HEK293 (cell line): Measurements from ENCODE around the gene LMNA.

Experiments
- CTCF ChIA-PET: fragments of 350-600 bp; formaldehyde crosslinking; extraction: SDS; loops from one replicate; lab custom pipeline; 2021; ENCODE audit warnings: antibody characterized with exemption; lab: Yijun Ruan, JAX
- POLR2A ChIA-PET: fragments of 300-600 bp; formaldehyde crosslinking; extraction: SDS; loops from one replicate; lab custom pipeline; 2020; ENCODE audit warnings: antibody characterized with exemption, inconsistent platforms; lab: Yijun Ruan, JAX
- H3K27ac ChIP-seq: fragments of 200-500 bp; sonication (Bioruptor generic); 2 replicates; pipeline ENCODE4 v1.5.1; 2014; ENCODE audit warnings: low read depth, low read length, control low read depth, inconsistent platforms; ENCODE audit errors: extremely low read depth
- H3K36me3 ChIP-seq, 2 experiments: fragments of 200-500 bp in 1 of 2; sonication (Bioruptor generic) in 1 of 2; 1 replicate in 1 of 2; 2 replicates in 1 of 2; pipeline ENCODE4 v1.5.1; 2014 to 2017; ENCODE audit warnings: inconsistent platforms in 2 of 2, low read length in 2 of 2; ENCODE audit not compliant: control insufficient read depth in 2 of 2, insufficient read depth in 1 of 2
- H3K4me1 ChIP-seq: fragments of 200-500 bp; sonication (Bioruptor generic); 2 replicates; pipeline ENCODE4 v1.5.1; 2014; ENCODE audit warnings: mild to moderate bottlenecking, low read length, inconsistent platforms; ENCODE audit not compliant: control insufficient read depth, insufficient read depth
- H3K4me3 ChIP-seq: 2 replicates; pipeline ENCODE4 v1.5.1; 2011; ENCODE audit warnings: low read depth, mild to moderate bottlenecking, control low read depth, low read length, moderate library complexity
- H3K9me3 ChIP-seq: fragments of 200-500 bp; sonication (Bioruptor generic); 2 replicates; pipeline ENCODE4 v1.5.1; 2014; ENCODE audit warnings: low read depth, low read length, inconsistent platforms; ENCODE audit not compliant: control insufficient read depth, insufficient read depth
- KLF8 ChIP-seq: fragments of 450-650 bp; formaldehyde crosslinking; IDR thresholded peaks from 2 replicates; pipeline ENCODE4 v1.5.1; 2016; ENCODE audit warnings: missing biosample characterization, missing genetic modification characterization
- KLF9 ChIP-seq: fragments of 450-650 bp; formaldehyde crosslinking; IDR thresholded peaks from 2 replicates; pipeline ENCODE4 v1.5.1; 2016; ENCODE audit warnings: missing biosample characterization, missing genetic modification characterization, low read depth
- MYNN ChIP-seq: fragments of 450-650 bp; formaldehyde crosslinking; IDR thresholded peaks from 2 replicates; pipeline ENCODE4 v1.5.1; 2016; ENCODE audit warnings: missing biosample characterization, missing genetic modification characterization, borderline replicate concordance
- SP2 ChIP-seq: fragments of 450-650 bp; formaldehyde crosslinking; IDR thresholded peaks from 2 replicates; pipeline ENCODE4 v1.5.1; 2016; ENCODE audit warnings: missing biosample characterization, missing genetic modification characterization
- WT1 ChIP-seq: fragments of 450-650 bp; formaldehyde crosslinking; IDR thresholded peaks from 2 replicates; pipeline ENCODE4 v1.5.1; 2016; ENCODE audit warnings: missing biosample characterization, missing genetic modification characterization
- ZBTB17 ChIP-seq: fragments of 450-650 bp; formaldehyde crosslinking; IDR thresholded peaks from 2 replicates; pipeline ENCODE4 v1.5.1; 2016; ENCODE audit warnings: missing biosample characterization, missing genetic modification characterization
- ZIC2 ChIP-seq: fragments of 450-650 bp; formaldehyde crosslinking; IDR thresholded peaks from 2 replicates; pipeline ENCODE4 v1.5.1; 2016; ENCODE audit warnings: missing biosample characterization, missing genetic modification characterization
- ZNF10 ChIP-seq: fragments of 450-650 bp; formaldehyde crosslinking; IDR thresholded peaks from 2 replicates; pipeline ENCODE4 v1.5.1; 2017; ENCODE audit warnings: missing biosample characterization, missing genetic modification characterization
- ZNF114 ChIP-seq: fragments of 450-650 bp; formaldehyde crosslinking; IDR thresholded peaks from 2 replicates; pipeline ENCODE4 v1.5.0; 2017; ENCODE audit warnings: missing biosample characterization, missing genetic modification characterization
- ZNF169 ChIP-seq: fragments of 450-650 bp; formaldehyde crosslinking; IDR thresholded peaks from 2 replicates; pipeline ENCODE4 v1.5.1; 2016; ENCODE audit warnings: missing biosample characterization, missing genetic modification characterization
- ZNF174 ChIP-seq: fragments of 450-650 bp; formaldehyde crosslinking; IDR thresholded peaks from 2 replicates; pipeline ENCODE4 v1.5.0; 2017; ENCODE audit warnings: missing biosample characterization, mild to moderate bottlenecking, missing genetic modification characterization
- ZNF202 ChIP-seq: fragments of 450-650 bp; formaldehyde crosslinking; IDR thresholded peaks from 2 replicates; pipeline ENCODE4 v1.5.1; 2016; ENCODE audit warnings: missing biosample characterization, missing genetic modification characterization, borderline replicate concordance
- ZNF23 ChIP-seq: fragments of 450-650 bp; formaldehyde crosslinking; IDR thresholded peaks from 2 replicates; pipeline ENCODE4 v1.5.1; 2016; ENCODE audit warnings: missing biosample characterization, missing genetic modification characterization, borderline replicate concordance
- ZNF341 ChIP-seq: fragments of 450-650 bp; formaldehyde crosslinking; IDR thresholded peaks from 2 replicates; pipeline ENCODE4; 2016; ENCODE audit warnings: low read depth, missing biosample characterization, missing genetic modification characterization
- ZNF350 ChIP-seq: fragments of 450-650 bp; formaldehyde crosslinking; IDR thresholded peaks from 2 replicates; pipeline ENCODE4 v1.5.0; 2017; ENCODE audit warnings: missing biosample characterization, mild to moderate bottlenecking, missing genetic modification characterization
- ZNF423 ChIP-seq: fragments of 450-650 bp; formaldehyde crosslinking; IDR thresholded peaks from 2 replicates; pipeline ENCODE4 v1.5.1; 2016; ENCODE audit warnings: missing biosample characterization, missing genetic modification characterization
- ZNF624 ChIP-seq: fragments of 450-650 bp; formaldehyde crosslinking; IDR thresholded peaks from 2 replicates; pipeline ENCODE4 v1.5.1; 2017; ENCODE audit warnings: missing biosample characterization, missing genetic modification characterization
- ZNF664 ChIP-seq: fragments of 450-650 bp; formaldehyde crosslinking; IDR thresholded peaks from 2 replicates; pipeline ENCODE4 v1.5.1; 2016; ENCODE audit warnings: missing biosample characterization, missing genetic modification characterization
- ZNF707 ChIP-seq: fragments of 450-650 bp; formaldehyde crosslinking; IDR thresholded peaks from 2 replicates; pipeline ENCODE4 v1.5.1; 2016; ENCODE audit warnings: missing biosample characterization, missing genetic modification characterization
- ZSCAN16 ChIP-seq: fragments of 450-650 bp; formaldehyde crosslinking; IDR thresholded peaks from 2 replicates; pipeline ENCODE4 v1.5.1; 2016; ENCODE audit warnings: missing biosample characterization, missing genetic modification characterization
- TF ChIP-seq, protein P1 (sequence below): IDR thresholded peaks from 2 replicates; pipeline ENCODE4 v1.6.1; 2011; ENCODE audit warnings: mild to moderate bottlenecking, low read depth, low read length, borderline replicate concordance
- TF ChIP-seq, protein P2 (sequence below): fragments of 450-650 bp; formaldehyde crosslinking; IDR thresholded peaks from 2 replicates; pipeline ENCODE4 v1.5.1; 2016; ENCODE audit warnings: missing biosample characterization, missing genetic modification characterization
- TF ChIP-seq, protein P3 (sequence below): fragments of 450-650 bp; formaldehyde crosslinking; IDR thresholded peaks from 2 replicates; pipeline ENCODE4 v1.5.1; 2016; ENCODE audit warnings: missing biosample characterization, missing genetic modification characterization
- TF ChIP-seq, protein P4 (sequence below): fragments of 450-650 bp; formaldehyde crosslinking; optimal IDR thresholded peaks from 2 replicates; pipeline ENCODE3; 2016; ENCODE audit warnings: missing biosample characterization, mild to moderate bottlenecking, missing genetic modification characterization
- TF ChIP-seq, protein P5 (sequence below): fragments of 450-650 bp; formaldehyde crosslinking; IDR thresholded peaks from 2 replicates; pipeline ENCODE4 v1.5.1; 2016; ENCODE audit warnings: missing biosample characterization, missing genetic modification characterization

LMNA gene

DNA sequence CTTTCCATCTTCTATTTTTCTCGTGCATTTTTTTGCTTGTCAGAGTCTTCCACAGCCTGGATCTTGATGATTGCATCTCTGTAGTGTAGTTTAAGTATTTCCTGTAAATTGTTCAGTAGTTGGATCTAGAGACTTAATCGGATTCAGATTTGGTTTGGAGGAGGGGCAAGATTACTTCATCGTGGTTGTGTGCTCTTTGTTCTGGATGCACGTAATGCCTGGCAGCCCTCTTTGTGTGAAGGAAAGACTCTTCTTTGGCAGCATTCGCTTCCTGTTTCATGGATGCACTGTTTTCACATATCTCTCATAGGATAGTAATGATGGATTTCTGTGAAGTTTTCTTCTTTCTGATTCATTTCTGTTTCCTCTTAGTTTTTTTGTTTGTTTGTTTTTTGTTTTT, 53.0 kb downstream of the LMNA start:
- no peak overlapping the region for H3K27ac ChIP-seq
- TF ChIP-seq WT1 (tag by site-specific recombination) = no peak
- TF ChIP-seq, protein P1, sequence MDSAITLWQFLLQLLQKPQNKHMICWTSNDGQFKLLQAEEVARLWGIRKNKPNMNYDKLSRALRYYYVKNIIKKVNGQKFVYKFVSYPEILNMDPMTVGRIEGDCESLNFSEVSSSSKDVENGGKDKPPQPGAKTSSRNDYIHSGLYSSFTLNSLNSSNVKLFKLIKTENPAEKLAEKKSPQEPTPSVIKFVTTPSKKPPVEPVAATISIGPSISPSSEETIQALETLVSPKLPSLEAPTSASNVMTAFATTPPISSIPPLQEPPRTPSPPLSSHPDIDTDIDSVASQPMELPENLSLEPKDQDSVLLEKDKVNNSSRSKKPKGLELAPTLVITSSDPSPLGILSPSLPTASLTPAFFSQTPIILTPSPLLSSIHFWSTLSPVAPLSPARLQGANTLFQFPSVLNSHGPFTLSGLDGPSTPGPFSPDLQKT = no peak
- TF ChIP-seq, protein P2, sequence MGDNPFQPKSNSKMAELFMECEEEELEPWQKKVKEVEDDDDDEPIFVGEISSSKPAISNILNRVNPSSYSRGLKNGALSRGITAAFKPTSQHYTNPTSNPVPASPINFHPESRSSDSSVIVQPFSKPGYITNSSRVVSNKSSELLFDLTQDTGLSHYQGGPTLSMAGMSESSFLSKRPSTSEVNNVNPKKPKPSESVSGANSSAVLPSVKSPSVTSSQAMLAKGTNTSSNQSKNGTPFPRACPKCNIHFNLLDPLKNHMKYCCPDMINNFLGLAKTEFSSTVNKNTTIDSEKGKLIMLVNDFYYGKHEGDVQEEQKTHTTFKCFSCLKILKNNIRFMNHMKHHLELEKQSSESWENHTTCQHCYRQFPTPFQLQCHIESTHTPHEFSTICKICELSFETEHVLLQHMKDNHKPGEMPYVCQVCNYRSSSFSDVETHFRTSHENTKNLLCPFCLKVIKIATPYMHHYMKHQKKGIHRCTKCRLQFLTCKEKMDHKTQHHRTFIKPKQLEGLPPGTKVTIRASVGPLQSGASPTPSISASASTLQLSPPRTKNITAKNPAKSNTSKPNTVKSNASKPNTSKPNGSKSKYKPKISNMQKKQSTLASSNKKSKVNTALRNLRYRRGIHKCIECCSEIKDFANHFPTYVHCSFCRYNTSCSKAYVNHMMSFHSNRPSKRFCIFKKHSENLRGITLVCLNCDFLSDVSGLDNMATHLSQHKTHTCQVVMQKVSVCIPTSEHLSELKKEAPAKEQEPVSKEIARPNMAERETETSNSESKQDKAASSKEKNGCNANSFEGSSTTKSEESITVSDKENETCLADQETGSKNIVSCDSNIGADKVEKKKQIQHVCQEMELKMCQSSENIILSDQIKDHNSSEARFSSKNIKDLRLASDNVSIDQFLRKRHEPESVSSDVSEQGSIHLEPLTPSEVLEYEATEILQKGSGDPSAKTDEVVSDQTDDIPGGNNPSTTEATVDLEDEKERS (tag by site-specific recombination) = 0 out of 2 replicates have a peak, but pooled peaks have one; percentile 29
- no peak for TF ChIP-seq KLF8 (tag by site-specific recombination)
- ChIA-PET POLR2A (interaction anchor here (0.7 kb wide), 1 partner anchor 45 kb away, joined by 3 read pairs; the partner anchor contains the start of gene PMF1), CTCF (no interaction called here)
- H3K4me3 ChIP-seq = no peak overlapping the region
- H3K36me3 ChIP-seq = no peaks in the 10 kb centered on the region
- no peaks in the 10 kb centered on the region for H3K9me3 ChIP-seq
- no peaks in the 10 kb centered on the region for H3K4me1 ChIP-seq

DNA sequence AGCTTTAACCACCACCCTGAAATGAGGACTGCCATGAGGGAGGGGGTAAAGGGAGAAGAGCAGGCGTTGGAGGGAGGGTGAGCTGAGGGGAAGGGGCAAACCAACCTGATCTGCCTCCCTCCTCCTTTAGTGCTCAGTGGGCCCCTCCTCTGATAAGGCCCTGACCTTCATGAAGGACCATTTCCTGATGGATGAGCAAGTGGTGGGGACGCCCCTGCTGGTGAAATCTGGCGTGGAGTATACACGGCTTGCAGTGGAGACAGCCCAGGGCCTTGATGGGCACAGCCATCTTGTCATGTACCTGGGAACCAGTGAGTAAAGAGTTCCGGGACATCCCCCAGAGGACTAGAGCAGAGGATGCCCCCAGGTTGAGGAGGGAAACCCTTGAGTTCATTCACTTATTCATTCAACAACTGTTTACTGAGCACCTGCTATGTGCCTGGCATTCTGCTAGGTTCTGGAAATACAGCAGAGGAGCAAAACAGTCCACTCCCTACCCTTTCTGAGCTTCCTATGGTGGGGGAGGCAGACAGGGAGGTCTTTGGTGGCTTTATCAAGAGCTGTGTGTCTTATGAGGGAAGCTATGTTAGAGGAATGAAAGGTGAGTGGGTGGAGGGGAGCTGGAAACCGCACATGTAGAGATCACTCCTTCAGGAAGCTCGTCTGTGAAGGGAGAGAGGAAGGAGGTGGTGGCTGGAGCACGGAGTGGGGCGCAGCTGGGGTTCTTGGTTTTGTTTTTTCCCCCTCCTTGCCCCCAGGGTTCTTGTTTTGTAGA, 58.4 kb downstream of the LMNA start:
- no peak overlapping the region for H3K4me3 ChIP-seq
- H3K4me1 ChIP-seq = no peaks in the 10 kb centered on the region
- CTCF ChIA-PET = interaction anchor here (0.5 to 1.4 kb wide), 9 partner anchors 12 to 211 kb away, joined by 3 to 7 read pairs (median 3); no protein-coding TSS in a partner anchor
- no peaks in the 10 kb centered on the region for H3K36me3 ChIP-seq
- H3K27ac ChIP-seq = no peak overlapping the region
- POLR2A ChIA-PET = interaction anchor here (0.6 kb wide), 2 partner anchors 42 to 400 kb away, joined by 3 read pairs; no protein-coding TSS in a partner anchor
- TF ChIP-seq ZNF664 (tag by site-specific recombination) (peak; percentile 89), SP2 (no peak), KLF9 (tag by site-specific recombination) (no peak), ZNF423 (no peak), ZNF707 (tag by site-specific recombination) (no peak), ZNF23 (no peak), ZSCAN16 (tag by site-specific recombination) (no peak), ZNF114 (no peak), ZNF202 (tag by site-specific recombination) (no peak), MYNN (tag by site-specific recombination) (no peak), ZNF341 (tag by site-specific recombination) (peak; percentile 37; the same call in 1 of the 2 replicates), ZNF174 (tag by site-specific recombination) (no peak)
- no peaks in the 10 kb centered on the region for H3K9me3 ChIP-seq

DNA sequence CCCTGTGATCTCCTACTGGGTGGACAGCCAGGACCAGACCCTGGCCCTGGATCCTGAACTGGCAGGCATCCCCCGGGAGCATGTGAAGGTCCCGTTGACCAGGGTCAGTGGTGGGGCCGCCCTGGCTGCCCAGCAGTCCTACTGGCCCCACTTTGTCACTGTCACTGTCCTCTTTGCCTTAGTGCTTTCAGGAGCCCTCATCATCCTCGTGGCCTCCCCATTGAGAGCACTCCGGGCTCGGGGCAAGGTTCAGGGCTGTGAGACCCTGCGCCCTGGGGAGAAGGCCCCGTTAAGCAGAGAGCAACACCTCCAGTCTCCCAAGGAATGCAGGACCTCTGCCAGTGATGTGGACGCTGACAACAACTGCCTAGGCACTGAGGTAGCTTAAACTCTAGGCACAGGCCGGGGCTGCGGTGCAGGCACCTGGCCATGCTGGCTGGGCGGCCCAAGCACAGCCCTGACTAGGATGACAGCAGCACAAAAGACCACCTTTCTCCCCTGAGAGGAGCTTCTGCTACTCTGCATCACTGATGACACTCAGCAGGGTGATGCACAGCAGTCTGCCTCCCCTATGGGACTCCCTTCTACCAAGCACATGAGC, 62.2 kb downstream of the LMNA start:
- Histone ChIP-seq H3K9me3 (no peaks in the 10 kb centered on the region), H3K4me1 (no peaks in the 10 kb centered on the region), H3K36me3 (no peaks in the 10 kb centered on the region), H3K4me3 (no peak overlapping the region), H3K27ac (no peak overlapping the region)
- ChIA-PET POLR2A (interaction anchor here (0.6 kb wide), 1 partner anchor 13 kb away, joined by 8 read pairs; no protein-coding TSS in a partner anchor), CTCF (interaction anchor here (0.5 kb wide), 1 partner anchor 127 kb away, joined by 3 read pairs; no protein-coding TSS in a partner anchor)
- TF ChIP-seq ZNF169 (tag by site-specific recombination) (no peak), ZIC2 (no peak), ZNF350 (no peak), ZNF10 (tag by site-specific recombination) (no peak), ZBTB17 (tag by site-specific recombination) (no peak), ZNF624 (tag by site-specific recombination) (no peak)
- TF ChIP-seq, protein P3, sequence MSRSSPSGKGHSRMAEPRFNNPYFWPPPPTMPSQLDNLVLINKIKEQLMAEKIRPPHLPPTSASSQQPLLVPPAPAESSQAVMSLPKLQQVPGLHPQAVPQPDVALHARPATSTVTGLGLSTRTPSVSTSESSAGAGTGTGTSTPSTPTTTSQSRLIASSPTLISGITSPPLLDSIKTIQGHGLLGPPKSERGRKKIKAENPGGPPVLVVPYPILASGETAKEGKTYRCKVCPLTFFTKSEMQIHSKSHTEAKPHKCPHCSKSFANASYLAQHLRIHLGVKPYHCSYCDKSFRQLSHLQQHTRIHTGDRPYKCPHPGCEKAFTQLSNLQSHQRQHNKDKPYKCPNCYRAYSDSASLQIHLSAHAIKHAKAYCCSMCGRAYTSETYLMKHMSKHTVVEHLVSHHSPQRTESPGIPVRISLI (tag by site-specific recombination) = no peak
- TF ChIP-seq, protein P4, sequence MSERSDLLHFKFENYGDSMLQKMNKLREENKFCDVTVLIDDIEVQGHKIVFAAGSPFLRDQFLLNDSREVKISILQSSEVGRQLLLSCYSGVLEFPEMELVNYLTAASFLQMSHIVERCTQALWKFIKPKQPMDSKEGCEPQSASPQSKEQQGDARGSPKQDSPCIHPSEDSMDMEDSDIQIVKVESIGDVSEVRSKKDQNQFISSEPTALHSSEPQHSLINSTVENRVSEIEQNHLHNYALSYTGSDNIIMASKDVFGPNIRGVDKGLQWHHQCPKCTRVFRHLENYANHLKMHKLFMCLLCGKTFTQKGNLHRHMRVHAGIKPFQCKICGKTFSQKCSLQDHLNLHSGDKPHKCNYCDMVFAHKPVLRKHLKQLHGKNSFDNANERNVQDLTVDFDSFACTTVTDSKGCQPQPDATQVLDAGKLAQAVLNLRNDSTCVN (tag by site-specific recombination) = no peak
- TF ChIP-seq, protein P5, sequence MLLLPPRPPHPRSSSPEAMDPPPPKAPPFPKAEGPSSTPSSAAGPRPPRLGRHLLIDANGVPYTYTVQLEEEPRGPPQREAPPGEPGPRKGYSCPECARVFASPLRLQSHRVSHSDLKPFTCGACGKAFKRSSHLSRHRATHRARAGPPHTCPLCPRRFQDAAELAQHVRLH (tag by site-specific recombination) = no peak
